NCI-H2196 treated with DMSO at 0.1 percent for 48 hours (cell line): Measurements from ENCODE around the gene PEPD.

Experiments
- DNase-seq: peaks from one replicate; lab custom pipeline; 2025; ENCODE audit not compliant: unreplicated experiment; lab: John Stamatoyannopoulos, UW

Gene PEPD

DNA sequence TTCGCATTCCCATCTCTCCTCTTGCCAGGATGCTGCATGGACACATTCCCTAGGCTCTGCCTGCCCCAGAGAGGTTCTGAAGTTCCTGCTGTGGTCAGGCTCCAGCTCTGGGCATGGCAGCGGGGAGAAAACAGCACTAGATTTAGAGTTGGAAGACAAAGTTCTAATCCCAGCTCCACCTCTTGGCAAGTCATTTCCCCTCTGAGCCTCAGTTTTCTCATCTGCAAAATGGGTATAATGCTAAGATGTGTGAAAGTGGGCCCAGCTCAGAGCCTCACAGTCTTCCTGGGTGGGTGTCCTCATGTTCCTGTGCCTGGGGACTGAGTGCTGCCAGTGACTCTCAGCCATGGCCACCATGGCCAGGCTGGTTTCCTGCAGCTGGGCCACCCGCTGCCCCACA lies 9.6 kb downstream of the PEPD start:
- DNase-seq, result no peak

DNA sequence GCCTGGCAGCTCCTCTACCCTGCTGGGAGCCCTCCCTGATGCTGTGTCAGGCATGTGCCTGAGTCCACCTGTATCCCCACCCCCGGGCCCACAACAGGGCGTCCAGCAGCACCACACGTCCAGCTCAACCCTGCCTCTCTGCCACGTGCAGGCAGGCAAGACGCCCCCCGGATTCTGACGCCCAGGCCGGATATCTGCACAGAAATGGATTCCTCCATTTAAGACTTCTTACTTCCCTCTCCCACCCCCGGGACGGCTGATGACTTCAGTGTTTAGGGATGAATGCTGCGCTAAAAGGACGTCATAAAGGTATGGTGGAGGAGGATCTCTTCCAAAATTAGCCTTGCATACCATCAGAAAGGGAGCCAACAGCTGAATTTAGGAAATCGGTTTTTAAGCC lies 10.2 kb downstream of the PEPD start:
- no peak for DNase-seq

DNA sequence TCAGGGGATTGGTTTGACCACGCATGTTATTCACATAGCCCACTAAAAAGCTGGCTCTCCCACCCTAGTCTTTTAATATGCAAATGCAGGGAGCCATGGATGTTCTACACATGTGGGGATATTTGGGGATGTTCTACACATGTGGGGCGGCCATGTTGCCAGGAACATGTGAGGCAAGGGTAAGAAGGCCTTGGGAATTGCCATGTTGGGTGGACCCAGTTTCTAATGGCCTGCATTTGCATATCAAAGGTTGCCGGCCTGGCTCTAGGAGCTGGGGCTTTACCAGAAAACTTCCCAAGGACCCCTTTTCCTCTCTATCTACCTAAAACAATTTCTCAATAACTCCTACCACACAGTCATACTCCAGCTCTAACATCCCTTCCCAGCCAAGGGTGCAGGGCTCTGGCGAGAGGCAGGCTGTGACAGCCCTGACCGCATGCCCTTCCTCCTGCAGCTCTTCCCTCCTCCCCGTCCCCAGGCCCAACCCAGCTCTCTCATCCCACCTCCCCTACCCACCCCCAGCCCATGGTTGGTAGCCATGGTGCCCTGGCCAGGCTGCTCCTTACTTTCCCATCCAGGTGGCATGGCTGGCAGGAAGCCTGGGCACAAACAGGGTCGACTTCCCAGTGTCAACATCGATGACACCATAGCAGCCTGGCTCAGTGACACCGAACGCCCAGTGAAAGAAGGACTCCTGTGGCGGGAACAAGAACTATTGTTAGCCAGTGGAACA lies 11.0 kb downstream of the PEPD start:
- DNase-seq, result peak; percentile 27

DNA sequence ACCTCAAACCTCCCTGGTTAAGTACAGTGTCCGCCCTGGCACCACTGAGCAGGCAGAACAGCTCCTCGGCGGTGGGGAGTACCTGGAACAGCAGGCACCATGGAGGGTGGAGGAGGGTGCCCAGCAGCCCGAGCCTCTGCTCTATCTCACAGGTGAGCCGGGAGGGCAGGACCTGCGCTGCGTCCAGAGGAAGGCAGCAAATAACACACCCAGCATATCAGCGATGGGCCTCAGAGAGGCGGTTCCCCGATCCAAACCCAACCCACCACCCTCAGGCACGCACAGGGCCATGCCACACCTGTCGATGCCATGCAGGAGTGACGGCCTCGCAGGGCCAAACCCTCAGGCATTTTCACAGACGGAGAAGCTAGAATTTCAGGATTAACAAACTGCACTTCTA lies 11.8 kb downstream of the PEPD start:
- DNase-seq, result no peak

DNA sequence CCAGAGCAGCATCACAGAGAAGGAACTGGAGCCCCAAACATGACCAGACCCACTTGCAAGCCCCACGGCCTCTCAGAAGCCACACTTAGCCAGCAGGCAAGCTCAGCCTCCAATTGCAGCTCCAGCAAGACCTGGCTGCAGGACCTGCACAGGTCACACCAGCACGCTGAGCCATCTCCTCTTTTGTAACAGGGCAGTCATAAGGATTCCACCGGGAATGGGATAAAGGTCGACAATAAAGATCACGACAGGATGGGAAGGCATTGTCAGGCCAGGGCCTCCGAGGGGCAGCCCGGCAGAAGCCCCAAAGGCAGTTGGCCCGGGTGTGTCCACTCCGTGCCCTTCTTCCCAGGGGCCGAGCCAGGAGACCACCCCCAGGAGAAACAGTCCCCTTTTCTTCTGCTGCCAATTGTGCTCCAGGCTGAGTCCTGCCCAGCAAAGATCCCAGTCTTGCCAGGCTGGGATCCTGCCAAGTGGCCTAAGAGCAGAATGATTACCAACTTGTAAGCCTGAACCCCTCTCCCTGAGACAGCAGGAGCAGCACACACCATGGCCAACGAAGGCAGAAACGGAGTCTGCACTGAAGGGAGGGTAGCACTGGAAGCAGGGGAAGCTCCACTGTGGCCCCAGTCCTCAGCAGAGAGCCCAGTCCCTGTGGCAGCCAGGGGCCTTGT lies 12.5 kb downstream of the PEPD start:
- no peak for DNase-seq

DNA sequence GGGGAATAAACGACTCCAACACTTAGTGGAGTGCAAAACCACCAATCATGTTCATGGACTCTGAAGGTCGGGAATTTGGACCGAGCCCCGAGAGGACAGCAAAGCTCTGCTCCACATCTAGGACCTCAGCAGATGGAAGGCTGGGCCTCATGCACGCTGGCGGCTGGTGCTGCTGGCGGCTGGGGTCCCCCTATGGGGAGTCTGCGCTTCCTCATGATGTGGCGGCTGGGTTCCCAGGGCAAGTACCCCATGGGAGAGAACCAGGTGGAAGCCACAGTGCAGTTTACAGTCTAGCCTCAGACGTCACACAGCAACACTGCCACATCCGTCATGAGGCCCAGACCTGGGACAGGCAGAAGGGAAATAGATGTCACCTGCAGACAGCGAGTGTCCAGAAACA lies 13.2 kb downstream of the PEPD start:
- no peak for DNase-seq

DNA sequence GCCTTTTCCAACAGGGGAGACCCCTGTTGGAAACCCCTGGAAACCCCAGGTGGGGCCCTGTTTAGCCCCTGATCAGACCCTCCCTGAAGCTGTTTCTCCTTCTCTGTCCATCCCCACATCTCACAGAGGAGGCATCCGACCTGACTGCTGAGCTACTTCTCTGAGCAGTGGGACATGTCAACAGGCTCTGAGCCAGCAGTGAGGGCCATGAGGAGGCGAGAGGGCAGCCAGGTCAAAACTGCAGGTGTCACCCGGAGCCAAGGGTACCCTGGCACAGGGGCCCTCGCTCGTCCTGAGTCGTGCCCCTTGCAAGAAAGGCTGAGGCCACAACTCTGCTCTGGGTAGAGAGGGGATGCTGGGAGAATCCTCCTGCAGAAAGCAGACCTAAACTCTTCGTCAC lies 13.6 kb downstream of the PEPD start:
- no peak for DNase-seq

DNA sequence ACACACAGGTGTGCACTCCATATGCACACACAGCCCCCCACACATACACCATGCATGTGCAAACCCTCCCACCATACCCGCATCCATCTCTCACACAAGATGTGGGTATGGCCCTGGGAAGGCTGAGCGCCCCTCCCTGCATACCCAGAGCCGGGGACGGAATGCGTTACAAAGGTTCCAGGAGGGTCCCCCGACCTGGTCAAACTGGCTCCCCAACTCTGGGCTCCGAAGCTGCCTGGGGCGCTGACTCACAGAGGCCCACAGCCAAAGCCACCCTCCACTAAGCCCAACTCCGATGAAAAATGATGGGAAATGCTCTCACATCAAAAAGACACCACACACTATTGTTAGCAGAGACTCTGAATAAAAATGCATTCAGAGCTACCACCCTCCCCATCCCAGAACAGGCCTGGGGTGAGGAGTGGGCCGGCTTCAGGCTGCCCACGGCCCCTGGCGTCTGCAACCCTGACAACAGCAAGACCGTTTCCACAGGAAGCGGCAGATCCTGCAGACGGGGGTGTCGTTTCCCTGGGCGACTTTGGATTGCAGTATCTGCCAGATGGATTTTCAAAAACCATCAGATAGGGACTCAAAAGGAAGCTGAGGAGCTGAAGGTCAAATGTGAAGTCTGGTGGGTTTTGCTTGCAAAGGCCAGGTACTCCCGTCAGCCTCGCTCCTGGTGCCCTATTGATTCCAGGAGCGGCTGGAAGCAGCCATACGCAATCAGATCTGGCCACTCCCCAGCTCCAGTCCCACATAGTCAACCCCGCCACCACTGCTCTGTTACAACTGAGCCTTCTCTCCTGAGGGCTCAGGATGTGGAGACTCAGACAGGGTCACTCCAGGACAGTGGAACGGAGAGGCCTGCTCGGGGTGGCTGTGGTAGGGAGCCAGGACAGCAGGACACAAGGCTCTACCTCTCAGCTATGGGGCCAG lies 14.3 kb downstream of the PEPD start:
- no peak for DNase-seq

DNA sequence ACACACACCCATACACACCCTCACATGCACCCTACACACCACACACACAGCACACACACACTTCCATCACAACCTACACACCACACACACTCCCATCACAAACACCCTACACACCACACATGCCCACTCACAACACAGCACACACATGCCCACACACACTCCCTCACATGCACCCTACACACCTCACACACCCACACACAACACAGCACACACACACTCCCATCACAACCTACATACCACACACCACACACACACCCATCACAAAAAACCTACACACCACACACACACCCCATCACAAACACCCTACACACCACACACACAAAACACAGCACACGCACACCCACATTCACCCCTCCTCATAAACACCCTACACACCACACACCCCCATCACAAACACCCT lies 15.1 kb downstream of the PEPD start:
- DNase-seq, result no peak

DNA sequence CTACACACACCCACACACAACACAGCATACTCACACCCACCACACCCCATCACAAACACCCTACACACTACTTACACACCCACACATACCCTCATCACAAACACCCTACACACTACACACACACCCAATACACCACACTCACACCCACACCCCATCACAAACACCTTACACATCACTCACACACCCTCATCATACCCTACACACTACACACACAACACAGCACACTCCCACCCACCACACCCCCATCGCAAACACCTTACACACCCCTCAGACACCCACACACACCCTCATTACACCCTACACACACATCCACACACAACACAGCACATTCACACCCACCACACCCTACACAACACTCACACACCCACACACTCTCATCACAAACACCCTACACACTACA lies 15.8 kb downstream of the PEPD start:
- no peak for DNase-seq

DNA sequence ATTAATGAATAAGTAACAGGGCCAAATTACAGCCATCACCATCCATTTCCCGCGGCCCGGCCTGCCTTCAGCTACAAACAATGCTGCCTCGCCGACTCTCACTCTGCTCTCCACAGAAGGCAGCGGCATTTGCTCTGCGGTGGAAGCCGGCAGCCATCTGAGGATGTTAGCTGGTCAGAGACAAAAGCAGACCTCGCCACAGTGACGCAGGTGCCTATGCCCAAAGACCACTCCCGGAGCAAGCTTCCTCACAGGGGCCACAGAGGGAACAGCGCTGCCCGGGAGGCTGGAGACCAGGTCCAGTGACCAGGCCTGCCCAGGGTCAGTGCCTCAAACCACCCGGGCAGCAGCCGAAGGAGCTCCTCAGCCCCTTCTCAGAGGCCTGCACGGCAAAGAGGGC lies 16.4 kb downstream of the PEPD start:
- DNase-seq, result no peak

DNA sequence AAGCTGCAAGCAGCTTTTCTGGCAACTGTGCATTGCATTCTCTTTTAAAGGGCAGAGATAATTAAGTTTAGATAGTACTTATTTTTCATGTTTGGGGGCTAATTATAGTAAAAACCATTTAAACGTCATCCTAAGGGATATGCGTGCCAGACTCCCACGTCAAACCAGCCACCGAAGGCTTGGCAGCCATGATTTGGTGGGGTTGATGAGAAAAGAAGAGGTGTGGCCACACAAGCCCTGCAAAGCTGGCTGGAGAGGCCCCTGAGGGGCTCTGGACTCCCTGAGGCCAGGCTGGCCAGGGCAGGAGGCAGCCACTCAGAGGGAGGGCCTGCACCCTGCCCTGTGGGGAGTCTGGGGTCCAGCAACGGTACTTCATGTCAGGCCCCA lies 17.5 kb downstream of the PEPD start:
- DNase-seq, result no peak

DNA sequence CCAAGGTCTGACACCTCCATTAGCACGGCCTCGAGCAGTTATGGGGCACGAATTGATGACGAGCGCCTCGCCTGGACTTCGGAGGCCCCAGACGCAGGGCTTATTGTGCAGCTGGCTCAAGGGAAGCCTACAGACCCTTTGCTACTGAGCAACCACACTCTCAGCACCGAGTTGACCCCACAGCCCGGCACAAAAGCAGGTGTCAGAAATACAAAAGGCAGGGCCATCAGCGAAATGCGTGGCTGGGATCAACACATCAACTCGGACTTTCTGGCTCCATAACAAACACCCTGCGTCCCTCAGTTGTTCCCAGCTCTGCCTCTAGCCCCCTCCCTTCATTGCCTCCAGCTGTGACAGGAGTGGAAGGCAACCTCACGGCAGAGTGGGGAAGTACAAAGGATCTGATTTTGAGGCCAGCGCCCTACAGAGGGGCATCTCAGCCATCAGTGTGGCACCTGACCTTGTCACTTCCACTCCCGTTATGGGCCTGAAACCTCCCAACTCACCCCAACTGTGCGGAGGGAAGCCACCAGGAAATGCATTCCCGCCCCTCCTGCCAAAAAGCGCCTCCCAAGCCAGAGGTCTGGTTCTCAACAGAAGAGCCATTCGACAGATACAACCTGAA lies 18.0 kb downstream of the PEPD start:
- DNase-seq, result no peak

DNA sequence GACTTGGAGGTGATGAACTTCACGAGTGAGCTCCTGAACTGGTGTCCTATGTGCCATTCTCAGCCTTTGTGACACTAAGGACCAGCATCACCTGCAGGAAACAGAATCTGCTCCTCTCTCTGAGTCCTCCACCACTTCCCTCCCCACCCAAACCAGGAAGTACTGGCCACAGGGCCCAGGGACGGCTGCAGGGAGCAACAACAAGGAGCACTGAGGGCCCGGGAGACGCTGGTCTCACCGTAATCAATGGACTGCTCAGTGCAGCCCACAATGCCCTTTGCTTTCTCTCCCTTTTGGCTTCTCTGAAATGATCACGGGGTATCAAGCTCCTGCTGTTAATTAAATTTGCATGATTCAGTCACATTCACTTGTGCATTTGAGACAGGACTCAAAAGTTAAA lies 18.6 kb downstream of the PEPD start:
- no peak for DNase-seq

DNA sequence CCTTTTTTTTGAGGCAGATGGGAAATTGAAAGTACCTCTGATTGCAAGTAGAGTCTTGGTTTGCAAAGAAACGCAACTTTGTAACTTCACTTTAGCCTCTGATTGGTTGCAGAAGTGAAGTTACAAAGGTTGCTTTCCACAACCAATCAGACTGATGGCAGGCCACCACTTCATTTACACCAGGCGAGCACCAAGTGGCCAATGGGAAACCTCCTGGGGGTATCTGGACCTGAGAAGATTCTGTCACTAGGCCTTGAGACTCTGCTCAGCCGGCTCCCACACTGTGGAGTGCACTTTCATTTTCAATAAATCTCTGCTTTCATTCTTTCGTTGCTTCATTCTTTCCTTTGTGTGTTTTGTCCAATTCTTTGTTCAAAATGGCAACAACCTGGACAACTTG lies 19.1 kb downstream of the PEPD start:
- no peak for DNase-seq

DNA sequence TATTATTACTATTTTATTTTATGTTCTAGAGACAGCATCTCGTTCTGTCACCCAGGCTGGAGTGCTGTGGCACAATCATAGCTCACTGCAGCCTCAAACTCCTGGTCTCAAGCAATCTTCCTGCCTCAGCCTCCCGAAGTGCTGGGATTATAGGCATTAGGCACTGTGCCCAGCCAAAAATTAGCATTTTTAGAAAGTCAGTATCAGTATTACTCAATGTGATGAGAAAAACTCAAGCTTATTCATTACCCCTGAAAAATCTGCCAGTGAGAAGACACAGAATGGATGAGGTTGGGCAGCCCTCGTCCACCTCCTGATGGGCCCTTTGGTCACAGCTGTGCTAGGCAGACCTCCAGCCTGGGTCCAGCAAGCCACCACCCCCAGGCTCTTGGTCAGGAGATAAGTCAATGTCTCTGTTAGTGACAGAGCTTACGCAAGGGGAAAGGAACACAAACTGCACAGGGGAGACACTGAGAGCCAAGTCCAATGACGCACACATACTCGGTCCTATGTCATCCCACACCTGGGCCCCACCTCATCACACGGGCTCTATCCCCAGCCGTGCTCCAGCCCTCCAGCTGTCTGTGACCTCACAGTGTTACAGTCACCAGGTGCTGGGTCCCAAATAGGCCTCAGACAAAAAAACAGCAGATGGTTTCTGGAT lies 19.8 kb downstream of the PEPD start:
- no peak for DNase-seq

DNA sequence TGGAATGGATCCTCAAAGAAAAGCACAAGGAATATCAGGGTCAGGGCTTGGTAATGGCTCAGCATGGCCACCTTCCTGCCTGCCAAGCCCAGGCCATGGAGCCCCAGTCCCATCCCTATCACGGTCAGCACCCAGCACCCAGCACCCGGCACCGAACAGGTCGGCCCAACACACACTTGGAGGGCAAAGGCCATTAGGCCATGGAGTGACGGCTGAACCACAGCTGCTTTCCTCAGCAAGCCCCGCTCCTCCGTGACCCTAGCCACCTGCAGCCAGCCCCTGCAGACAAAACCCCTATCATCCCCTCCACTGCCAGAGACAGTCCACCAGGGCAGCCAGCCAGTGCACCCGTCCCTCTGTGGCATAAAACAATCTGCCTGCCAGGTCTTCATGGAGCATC lies 20.6 kb downstream of the PEPD start:
- DNase-seq, result no peak

DNA sequence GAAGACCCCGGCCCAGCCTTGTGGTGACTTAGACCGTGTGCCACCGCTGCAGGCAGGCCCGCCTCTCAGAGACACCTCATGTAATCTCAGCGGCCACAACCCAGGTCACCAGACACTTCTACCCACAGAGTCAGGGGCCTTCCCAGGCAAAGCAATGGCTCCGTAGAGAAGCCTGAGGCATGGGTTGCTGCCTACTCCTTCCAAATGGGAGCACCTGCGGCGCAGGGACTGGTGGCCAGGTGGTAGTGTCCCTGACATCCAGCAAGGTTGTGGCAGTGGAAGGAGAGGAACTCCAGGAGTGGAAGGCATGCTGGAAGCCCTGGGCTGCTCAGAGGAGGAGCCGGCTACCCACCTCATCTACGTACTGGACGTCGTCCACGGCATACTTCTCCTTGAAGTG lies 21.0 kb downstream of the PEPD start:
- no peak for DNase-seq

DNA sequence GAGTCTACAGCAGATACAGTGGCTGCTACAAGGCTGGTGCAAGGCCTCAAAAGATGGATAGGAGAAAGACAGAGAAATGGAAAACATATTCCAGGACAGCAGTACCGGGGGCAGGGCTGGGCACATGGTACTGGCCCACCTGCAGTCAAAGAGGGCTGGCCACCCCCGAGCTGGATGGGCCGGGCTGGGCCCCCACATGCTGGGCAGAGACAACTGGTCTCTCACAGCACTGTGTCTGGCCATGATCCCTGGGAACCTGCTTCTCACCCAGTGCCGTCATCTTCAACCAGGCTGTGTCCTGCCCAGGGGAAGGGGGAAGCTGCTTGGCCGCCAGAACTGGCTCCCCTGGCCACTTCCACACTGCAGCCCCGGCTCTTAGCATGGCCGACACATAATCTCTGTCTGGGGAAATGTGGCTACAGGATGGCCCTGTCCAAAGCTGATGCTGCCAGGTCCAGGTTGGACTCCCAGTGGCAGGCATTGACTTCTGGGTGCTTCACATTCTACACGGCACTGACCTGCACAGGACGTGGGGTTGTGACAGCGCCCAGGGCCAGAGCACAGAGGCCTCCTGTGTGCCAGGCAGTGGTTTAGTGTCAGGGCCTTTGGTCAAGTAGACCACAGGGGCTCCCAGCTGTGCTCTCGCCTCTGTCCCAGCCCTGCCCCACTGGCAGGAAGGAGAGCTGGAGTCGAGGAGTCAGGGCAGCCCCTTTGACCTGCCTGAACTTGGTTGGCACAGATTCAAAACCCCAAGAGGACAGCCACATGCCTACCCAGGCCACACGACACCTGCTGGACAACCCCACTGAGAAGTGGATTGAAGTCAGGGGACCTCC lies 21.7 kb downstream of the PEPD start:
- no peak for DNase-seq

DNA sequence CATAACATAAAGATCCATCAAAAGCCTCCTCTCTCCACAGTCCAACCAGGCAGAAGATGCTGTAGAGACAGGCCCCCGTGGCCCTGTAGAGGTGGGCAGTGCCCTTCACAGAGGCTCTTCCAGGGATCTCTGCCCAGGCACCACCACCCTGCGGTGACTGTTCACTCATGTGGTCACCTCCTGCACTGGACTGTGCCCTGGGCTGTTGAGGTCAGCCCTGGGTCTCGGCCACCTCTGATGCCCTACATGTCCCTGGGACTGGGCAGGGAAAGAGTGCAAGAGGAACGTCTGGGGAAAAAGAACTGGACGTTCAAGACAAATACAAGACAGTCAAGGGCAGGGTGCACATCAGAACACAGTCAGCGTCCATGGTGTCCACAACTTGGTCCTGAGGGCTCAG lies 22.3 kb downstream of the PEPD start:
- DNase-seq, result no peak
